ENCODE results near the gene ZNF385B.

DNA sequence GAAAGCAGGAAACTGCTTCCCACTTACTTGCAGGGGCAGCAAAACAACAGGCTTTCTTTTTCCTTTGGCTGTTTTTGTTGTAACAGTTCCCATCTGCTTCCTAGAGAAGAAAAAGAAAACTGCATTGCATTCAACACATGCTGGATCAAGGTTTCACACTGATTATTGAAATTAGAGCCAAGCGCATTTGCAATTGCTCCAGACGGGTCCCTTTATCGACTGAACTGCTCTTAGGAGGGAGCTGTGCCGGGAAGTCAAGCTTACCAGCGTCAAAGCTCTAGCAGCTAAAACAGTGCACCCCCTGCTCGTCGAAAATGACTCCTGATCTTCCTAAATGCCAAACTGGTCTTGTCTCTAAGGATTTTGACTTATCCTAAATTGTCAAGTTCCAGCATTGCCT is 432.8 kb downstream of the ZNF385B start:
- TF ChIP-seq POLR2A (IDR thresholded peaks at IDR 0.05), result no peak
- no peak for TF ChIP-seq CTCF (IDR thresholded peaks at IDR 0.05)

All from heart left ventricle (tissue), 13 donors.